OCI-M2 (cell line): ENCODE measurements around the gene PTPN3.

ENCODE experiments used
- DNase-seq: peaks from one replicate; lab custom pipeline; 2025; ENCODE audit not compliant: unreplicated experiment; lab: John Stamatoyannopoulos, UW

The PTPN3 gene

GRCh38 chr9:109428854-109429253 is 69.3 kb downstream of the PTPN3 start:
- no peak for DNase-seq

DNA sequence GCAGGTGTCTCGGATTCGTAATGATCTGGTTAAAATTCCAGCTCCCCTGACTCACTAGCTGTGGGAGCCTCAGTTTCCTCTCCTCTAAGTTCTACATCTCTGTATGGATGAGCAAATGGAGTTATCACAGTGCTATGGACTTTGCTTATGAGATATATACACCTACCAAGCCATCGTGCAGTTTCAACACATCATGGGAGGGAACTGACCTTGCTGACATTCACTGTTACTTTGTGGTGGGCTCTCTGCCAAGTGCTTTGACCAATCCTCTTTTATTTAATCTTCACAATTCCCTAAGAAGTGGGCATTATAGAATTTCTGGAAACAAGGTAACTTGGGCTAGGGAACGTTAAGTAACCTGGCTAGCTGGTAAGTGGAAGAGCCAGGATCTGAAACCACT is 70.2 kb downstream of the PTPN3 start:
- no peak for DNase-seq

GRCh38 chr9:109426626-109427402 is 71.3 kb downstream of the PTPN3 start:
- DNase-seq: no peak

GRCh38 chr9:109424618-109425017 is 73.5 kb downstream of the PTPN3 start:
- no peak for DNase-seq

GRCh38 chr9:109423877-109424276 is 74.2 kb downstream of the PTPN3 start:
- DNase-seq: no peak

DNA sequence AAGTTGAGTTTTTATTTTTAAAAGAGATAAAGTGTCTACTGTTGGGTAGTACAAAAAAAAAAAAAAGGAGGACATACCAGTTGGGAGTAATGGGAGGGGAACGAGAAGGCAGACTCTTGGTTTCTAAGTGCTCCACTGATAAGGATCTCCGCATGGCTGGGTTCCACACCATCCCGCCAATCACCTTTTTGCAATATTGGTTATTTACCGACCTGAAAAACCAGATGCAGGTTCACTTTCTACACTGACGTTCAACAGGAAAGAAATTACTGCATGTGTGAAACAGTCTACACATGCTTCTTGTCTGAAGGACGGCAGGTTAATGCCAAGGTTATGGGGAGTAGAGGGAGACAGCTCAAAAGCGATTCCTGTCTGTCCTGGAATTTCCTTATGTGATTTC is 75.5 kb downstream of the PTPN3 start:
- no peak for DNase-seq

DNA sequence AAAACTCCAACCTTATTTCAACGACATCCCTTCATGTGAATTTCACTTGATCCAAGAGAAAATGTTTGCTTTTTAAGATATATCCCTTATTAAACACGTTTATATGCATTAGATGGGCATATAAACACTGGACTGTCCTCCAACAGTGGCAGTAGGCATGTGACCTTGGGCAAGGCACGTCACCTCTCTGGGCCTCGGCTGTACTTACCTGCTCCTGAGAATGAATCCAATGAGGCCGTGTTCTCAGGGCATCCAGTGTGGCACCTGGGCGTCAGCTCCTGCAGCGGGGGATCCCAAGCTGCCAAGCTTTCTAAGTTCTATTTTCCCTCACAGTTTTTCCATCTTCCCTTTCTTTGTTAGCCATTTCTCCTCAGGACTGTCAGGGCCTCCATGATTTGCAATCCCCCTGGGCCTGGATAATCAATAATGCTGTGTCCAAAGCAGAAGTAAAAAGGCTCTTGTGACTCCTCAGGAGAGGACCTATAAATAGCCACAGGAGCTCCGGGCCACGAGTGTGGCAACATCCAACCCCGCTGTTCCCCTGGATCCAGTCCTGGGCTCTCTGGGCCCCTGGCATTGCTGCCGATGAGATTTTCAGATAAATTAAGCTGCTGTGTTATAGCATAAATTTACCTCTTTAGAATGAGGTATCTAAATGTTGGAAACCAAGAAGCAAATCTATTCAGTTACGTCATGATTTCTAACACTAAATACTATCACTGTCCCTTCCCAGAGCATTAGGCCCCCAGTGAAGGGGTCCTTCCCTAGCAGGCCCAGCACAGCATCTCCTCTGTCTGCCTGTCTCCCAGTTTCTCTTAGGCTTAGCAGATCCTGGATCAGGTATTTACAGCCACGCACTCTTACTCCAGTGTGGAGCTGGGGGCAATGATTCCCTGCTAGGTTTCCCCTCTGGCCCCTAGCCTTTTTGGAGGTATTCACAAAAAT is 76.8 kb downstream of the PTPN3 start:
- DNase-seq: no peak

GRCh38 chr9:109419531-109419930 is 78.6 kb downstream of the PTPN3 start:
- no peak for DNase-seq

GRCh38 chr9:109418827-109419226 is 79.3 kb downstream of the PTPN3 start:
- DNase-seq: no peak

DNA sequence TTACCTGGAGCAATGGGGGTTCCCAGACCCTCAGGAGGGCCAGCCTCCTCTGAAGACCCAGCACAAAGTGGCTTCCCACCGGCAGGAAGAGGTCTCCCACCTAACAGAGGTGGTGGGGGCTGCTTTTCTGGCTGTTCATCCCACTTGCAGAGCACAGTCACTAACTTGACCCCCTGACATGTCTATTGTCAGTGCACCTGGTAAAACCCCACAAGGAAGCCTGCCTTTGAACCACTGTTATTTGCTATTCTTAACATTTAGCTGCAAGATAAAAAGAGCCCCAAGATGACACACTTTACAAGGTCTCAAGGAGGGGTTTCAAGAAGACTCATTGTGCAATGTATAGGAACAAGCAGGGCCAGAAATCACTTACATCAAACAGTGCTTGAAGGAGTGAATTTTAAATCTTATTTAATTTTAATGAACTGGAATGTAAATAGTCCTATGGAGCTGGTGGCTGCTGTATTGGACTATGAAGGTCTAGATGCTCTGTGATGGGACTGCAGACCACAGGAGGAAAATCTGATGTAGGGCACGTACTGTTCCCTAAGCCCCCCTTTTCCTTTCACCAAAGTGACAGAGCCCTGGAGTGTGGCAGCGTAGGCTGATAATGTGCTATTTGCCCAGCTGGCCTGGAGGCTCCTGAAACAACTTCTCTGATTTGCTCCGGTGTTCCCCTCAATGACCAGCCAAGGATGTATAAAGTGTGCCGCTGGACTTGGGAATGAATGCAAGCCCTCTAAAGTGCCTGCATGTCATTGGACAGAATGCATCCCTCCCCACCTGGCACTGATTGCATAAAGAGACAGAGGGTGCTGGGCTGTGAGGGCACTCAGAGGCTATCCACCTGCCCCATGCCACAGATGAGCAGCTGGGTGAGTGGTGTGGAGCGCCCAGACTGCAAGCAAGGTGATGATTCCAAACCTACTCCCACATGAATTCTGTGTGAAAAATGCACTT is 80.2 kb downstream of the PTPN3 start:
- no peak for DNase-seq

- DNase-seq: no peak
Measured at GRCh38 chr9:109417054-109417453, 81.1 kb downstream of the PTPN3 start.

- DNase-seq: no peak
Measured at GRCh38 chr9:109416135-109416706, 81.9 kb downstream of the PTPN3 start.

- DNase-seq: no peak
Measured at GRCh38 chr9:109414125-109414785, 83.9 kb downstream of the PTPN3 start.

GRCh38 chr9:109411798-109412352 is 86.2 kb downstream of the PTPN3 start:
- DNase-seq: no peak

- no peak for DNase-seq
Measured at GRCh38 chr9:109411069-109411761, 86.9 kb downstream of the PTPN3 start.

DNA sequence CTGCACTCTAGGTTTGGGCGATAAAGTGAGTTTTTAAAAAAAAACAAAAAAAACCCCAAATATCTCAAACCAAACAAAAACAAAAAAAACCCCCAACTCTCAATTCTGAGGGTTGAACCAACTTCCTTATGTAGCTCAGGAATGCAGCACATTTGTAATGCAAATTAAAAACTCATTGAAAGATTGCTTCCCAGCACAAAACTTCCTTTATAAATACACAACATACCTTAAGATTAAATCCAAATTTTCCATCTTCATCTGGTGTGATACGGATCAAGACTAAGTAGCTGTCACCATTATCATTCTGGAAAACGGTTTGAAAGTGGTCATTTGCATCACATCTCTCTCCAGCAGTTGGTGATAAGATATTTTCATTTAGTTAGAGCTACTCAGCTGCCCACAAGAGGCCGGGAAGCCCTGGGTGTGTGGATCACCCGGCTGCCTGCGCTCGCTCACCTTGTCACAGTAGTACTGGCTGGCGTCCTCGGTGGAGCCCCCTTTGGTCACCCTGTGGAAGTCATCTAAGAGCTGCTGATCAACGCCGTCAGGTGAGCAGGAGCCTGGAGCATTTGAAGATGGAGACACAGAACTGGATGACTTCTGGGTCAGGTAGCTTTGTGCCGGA is 88.2 kb downstream of the PTPN3 start:
- DNase-seq: no peak

- DNase-seq: no peak
Measured at GRCh38 chr9:109408759-109409462, 89.2 kb downstream of the PTPN3 start.

DNA sequence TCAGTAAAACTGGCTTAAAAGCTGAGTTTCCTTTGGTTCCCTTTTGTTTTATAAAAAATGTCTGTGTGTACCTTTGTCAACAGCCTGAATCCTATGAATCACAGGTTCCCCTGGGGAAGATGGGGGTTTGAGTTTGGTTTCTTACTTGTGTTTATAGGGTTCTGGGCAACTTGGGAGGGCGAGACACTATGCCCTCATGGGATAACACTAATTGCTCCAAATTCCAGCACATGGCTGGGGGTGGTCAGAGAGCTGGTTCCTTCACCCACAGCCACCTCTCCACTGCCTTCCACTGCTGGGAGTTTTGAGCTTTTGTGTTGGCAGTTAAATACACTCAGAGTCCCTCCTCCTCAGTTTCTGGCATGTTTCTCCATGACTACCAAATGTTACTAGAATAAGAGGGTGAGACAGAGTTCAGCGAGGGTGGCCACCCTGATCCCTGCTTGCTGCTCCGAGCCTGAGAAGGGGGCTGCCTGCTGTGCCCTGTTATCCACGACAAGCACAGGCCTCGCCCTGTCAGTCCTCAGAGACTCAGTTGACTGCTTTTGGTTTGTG is 94.3 kb downstream of the PTPN3 start:
- no peak for DNase-seq
